ENCODE results near the gene TRIO.

The TRIO gene

DNA sequence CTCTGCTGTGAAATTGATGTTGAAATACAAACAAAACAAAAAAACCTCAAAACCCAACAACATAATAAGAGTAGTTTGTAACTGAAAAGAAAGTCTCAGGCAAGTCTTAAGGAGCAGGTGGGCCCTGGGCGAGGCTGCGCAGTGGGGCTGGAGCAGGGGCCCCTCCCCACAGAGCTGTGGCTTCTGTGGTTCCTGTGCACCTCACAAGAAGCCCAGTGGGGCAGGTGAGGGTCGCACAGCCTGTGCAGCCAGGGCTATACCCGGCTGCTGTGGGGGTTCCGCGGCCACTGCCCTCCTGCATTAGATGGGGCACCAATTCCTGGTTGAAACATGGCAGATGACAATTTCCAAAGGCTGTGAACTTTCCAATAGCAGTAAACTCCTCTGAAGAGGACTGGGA lies 75.3 kb downstream of the TRIO start:
- no peak for DNase-seq (ENCODE audit: low spot score)
- Histone ChIP-seq H3K79me1 (ENCODE audit: low read depth, low read length) (no peaks in the 10 kb centered on the region), H3K4me1 (ENCODE audit: control insufficient read depth in 2 of 2, insufficient read depth in 1 of 2, low read depth in 1 of 2, low read length in 2 of 2) (peaks cover 6 to 23% of the 10 kb centered on the region in 2 donors), H2BK5ac (ENCODE audit: low read length) (no peak overlapping the region), H2AK5ac (ENCODE audit: low read depth, low read length) (no peak overlapping the region), H3K9me3 (replicated peaks in 1 of 2; ENCODE audit: control insufficient read depth in 2 of 2, insufficient read depth in 1 of 2, low read depth in 1 of 2, low read length in 2 of 2) (no peaks in the 10 kb centered on the region), H3K9ac (ENCODE audit: low read depth, low read length, poor library complexity) (no peak overlapping the region), H3K4ac (ENCODE audit: low read length) (no peak overlapping the region), H3K4me2 (ENCODE audit: insufficient read depth, low read length, poor library complexity, severe bottlenecking) (no peak overlapping the region), H4K91ac (ENCODE audit: low read depth, low read length, poor library complexity) (no peak overlapping the region), H3K27me3 (ENCODE audit: control insufficient read depth in 3 of 3, insufficient read depth in 3 of 3, low read depth in 1 of 3, low read length in 3 of 3) (no peaks in the 10 kb centered on the region), H3K23ac (ENCODE audit: low read depth, low read length, poor library complexity) (no peak overlapping the region), H2BK120ac (ENCODE audit: low read depth, low read length) (no peak overlapping the region), H2AFZ (ENCODE audit: low read length) (no peak overlapping the region), H2BK15ac (ENCODE audit: low read length) (no peak overlapping the region), H4K8ac (ENCODE audit: low read depth, low read length) (no peak overlapping the region), H3K4me3 (ENCODE audit: low read length in 2 of 2) (no peak overlapping the region), H2BK12ac (ENCODE audit: low read length) (no peak overlapping the region), H3K14ac (ENCODE audit: low read length) (no peak overlapping the region), H3K36me3 (replicated peaks in 1 of 2; ENCODE audit: control insufficient read depth in 2 of 2, insufficient read depth in 2 of 2, low read length in 2 of 2) (peaks cover 0 to 4% of the 10 kb centered on the region in 2 donors), H3K18ac (ENCODE audit: low read length) (no peak overlapping the region), H3K27ac (replicated peaks; ENCODE audit: low read length) (no peak overlapping the region)
- WGBS, 2 donors (ENCODE audit: extremely low coverage in 2 of 2, insufficient read length in 2 of 2, insufficient replicate concordance in 1 of 2) = no CpG with 5 or more reads among the region's 6 CpGs

DNA sequence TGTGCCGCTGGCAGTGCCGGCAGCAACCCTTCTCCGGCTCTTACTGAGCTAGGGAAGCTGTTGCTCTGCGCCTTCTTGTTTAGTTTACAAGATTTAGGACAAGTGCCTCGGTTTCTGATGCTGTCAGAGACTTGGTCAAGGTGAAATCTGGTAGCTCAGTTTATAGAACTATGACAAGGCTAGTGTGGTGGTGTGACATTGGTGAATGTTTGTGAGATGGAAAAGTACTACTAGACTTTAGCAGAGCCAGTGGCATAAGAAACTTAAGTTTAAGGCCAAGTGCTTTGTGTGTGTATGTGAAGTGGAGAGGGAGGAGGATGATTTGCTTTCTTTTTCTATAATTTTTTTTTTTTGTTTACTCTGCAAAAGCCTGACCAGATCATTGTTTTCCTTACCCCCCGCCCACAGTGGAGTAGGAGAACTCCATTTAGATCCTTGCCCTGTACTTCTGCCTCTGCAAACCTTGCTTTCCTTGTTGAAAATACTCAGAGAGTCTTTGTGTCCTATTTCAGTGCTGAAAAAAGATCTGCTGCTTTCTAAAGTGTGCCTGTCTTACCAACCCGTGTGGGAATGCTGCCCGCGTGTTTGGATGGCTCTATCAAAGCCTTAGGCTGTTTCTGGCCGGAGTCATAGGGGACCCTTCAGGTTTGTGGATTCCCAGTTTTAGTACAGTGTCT lies 75.9 kb downstream of the TRIO start:
- Histone ChIP-seq H2AFZ (ENCODE audit: low read length) (no peak overlapping the region), H3K79me1 (ENCODE audit: low read depth, low read length) (no peaks in the 10 kb centered on the region), H3K14ac (ENCODE audit: low read length) (no peak overlapping the region), H2BK15ac (ENCODE audit: low read length) (no peak overlapping the region), H3K27ac (replicated peaks; ENCODE audit: low read length) (no peak overlapping the region), H2BK5ac (ENCODE audit: low read length) (no peak overlapping the region), H3K18ac (ENCODE audit: low read length) (no peak overlapping the region), H3K4ac (ENCODE audit: low read length) (no peak overlapping the region), H2BK120ac (ENCODE audit: low read depth, low read length) (no peak overlapping the region), H2BK12ac (ENCODE audit: low read length) (no peak overlapping the region), H4K8ac (ENCODE audit: low read depth, low read length) (no peak overlapping the region), H2AK5ac (ENCODE audit: low read depth, low read length) (no peak overlapping the region), H3K4me3 (ENCODE audit: low read length in 2 of 2) (no peak overlapping the region), H3K4me1 (ENCODE audit: control insufficient read depth in 2 of 2, insufficient read depth in 1 of 2, low read depth in 1 of 2, low read length in 2 of 2) (peaks cover 6 to 19% of the 10 kb centered on the region in 2 donors), H3K27me3 (ENCODE audit: control insufficient read depth in 3 of 3, insufficient read depth in 3 of 3, low read depth in 1 of 3, low read length in 3 of 3) (no peaks in the 10 kb centered on the region), H3K4me2 (ENCODE audit: insufficient read depth, low read length, poor library complexity, severe bottlenecking) (no peak overlapping the region), H4K91ac (ENCODE audit: low read depth, low read length, poor library complexity) (no peak overlapping the region), H3K9me3 (replicated peaks in 1 of 2; ENCODE audit: control insufficient read depth in 2 of 2, insufficient read depth in 1 of 2, low read depth in 1 of 2, low read length in 2 of 2) (no peaks in the 10 kb centered on the region), H3K36me3 (replicated peaks in 1 of 2; ENCODE audit: control insufficient read depth in 2 of 2, insufficient read depth in 2 of 2, low read length in 2 of 2) (peaks cover 0 to 4% of the 10 kb centered on the region in 2 donors), H3K23ac (ENCODE audit: low read depth, low read length, poor library complexity) (no peak overlapping the region), H3K9ac (ENCODE audit: low read depth, low read length, poor library complexity) (no peak overlapping the region)
- no CpG with 5 or more reads among the region's 10 CpGs for WGBS, 2 donors (ENCODE audit: extremely low coverage in 2 of 2, insufficient read length in 2 of 2, insufficient replicate concordance in 1 of 2)
- no peak for DNase-seq (ENCODE audit: low spot score)

DNA sequence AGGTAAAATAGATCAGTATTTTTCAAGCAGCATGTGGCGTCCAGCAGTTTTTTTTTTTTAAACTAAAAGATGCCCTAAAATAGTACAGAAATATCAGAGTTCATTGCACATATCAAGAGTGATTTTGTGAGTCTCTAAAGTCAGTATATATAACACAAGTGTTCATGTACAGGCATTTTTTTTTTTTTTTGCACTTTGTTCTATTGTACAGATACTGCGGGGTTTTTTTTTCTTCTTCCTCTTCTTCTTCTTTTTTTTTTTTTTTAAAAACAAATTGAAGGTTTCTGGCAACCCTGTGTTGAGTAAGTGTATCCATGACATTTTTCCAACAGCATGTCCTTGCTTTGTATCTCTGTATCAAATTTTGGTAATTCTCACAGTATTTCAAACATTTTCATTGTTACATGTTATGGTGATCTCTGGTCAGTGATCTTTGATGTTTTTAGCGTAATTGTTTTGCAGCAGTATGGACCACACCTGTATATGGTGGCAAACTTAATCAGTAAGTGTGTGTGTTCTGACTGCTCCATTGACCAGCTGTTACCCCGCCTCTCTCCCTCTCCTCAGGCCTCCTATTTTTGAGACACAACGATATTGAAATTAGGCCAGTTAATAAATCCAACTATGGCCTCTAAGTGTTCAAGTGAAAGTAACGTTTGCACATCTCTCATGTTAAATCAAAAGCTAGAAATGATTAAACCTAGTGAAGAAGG lies 76.8 kb downstream of the TRIO start:
- Histone ChIP-seq H3K79me1 (ENCODE audit: low read depth, low read length) (no peaks in the 10 kb centered on the region), H2BK12ac (ENCODE audit: low read length) (no peak overlapping the region), H2BK5ac (ENCODE audit: low read length) (no peak overlapping the region), H2AFZ (ENCODE audit: low read length) (no peak overlapping the region), H3K14ac (ENCODE audit: low read length) (no peak overlapping the region), H3K27ac (replicated peaks; ENCODE audit: low read length) (no peak overlapping the region), H3K4me3 (ENCODE audit: low read length in 2 of 2) (no peak overlapping the region), H4K91ac (ENCODE audit: low read depth, low read length, poor library complexity) (no peak overlapping the region), H3K18ac (ENCODE audit: low read length) (no peak overlapping the region), H3K4me1 (ENCODE audit: control insufficient read depth in 2 of 2, insufficient read depth in 1 of 2, low read depth in 1 of 2, low read length in 2 of 2) (peaks cover 6 to 18% of the 10 kb centered on the region in 2 donors), H2BK15ac (ENCODE audit: low read length) (no peak overlapping the region), H2AK5ac (ENCODE audit: low read depth, low read length) (no peak overlapping the region), H3K9ac (ENCODE audit: low read depth, low read length, poor library complexity) (no peak overlapping the region), H3K36me3 (replicated peaks in 1 of 2; ENCODE audit: control insufficient read depth in 2 of 2, insufficient read depth in 2 of 2, low read length in 2 of 2) (peaks cover 0 to 4% of the 10 kb centered on the region in 2 donors), H2BK120ac (ENCODE audit: low read depth, low read length) (no peak overlapping the region), H3K9me3 (replicated peaks in 1 of 2; ENCODE audit: control insufficient read depth in 2 of 2, insufficient read depth in 1 of 2, low read depth in 1 of 2, low read length in 2 of 2) (no peaks in the 10 kb centered on the region), H3K27me3 (ENCODE audit: control insufficient read depth in 3 of 3, insufficient read depth in 3 of 3, low read depth in 1 of 3, low read length in 3 of 3) (no peaks in the 10 kb centered on the region), H4K8ac (ENCODE audit: low read depth, low read length) (no peak overlapping the region), H3K23ac (ENCODE audit: low read depth, low read length, poor library complexity) (no peak overlapping the region), H3K4me2 (ENCODE audit: insufficient read depth, low read length, poor library complexity, severe bottlenecking) (no peak overlapping the region), H3K4ac (ENCODE audit: low read length) (no peak overlapping the region)
- DNase-seq (ENCODE audit: low spot score) = no peak
- WGBS, 2 donors (ENCODE audit: extremely low coverage in 2 of 2, insufficient read length in 2 of 2, insufficient replicate concordance in 1 of 2) = no CpG with 5 or more reads among the region's 6 CpGs

DNA sequence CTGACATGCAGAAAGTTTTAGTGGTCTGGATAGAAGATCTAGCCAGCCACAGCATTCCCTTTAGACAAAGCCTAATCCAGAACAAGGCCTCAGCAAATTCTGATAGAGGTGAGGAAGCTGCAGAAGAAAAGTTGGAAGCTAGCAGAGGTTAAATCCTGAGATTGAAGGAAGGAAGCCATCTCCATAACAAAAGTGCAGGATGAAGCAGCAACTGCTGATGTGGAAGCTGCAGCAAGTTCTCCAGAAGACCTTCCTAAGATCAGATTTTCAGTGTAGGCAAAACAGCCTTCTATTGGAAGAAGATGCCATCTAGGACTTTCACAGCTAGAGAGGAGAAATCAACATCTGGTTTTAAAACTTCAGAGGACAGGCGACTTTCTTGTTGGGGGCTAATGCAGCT lies 77.5 kb downstream of the TRIO start:
- H3K27me3 ChIP-seq (ENCODE audit: control insufficient read depth in 3 of 3, insufficient read depth in 3 of 3, low read depth in 1 of 3, low read length in 3 of 3) = no peaks in the 10 kb centered on the region
- H3K9ac ChIP-seq (ENCODE audit: low read depth, low read length, poor library complexity) = no peak overlapping the region
- no peak overlapping the region for H2BK120ac ChIP-seq (ENCODE audit: low read depth, low read length)
- H3K79me1 ChIP-seq (ENCODE audit: low read depth, low read length) = no peaks in the 10 kb centered on the region
- no peak overlapping the region for H3K4ac ChIP-seq (ENCODE audit: low read length)
- no peak overlapping the region for H2BK5ac ChIP-seq (ENCODE audit: low read length)
- H3K14ac ChIP-seq (ENCODE audit: low read length) = no peak overlapping the region
- no peak for DNase-seq (ENCODE audit: low spot score)
- H3K27ac ChIP-seq (replicated peaks; ENCODE audit: low read length) = no peak overlapping the region
- H2BK15ac ChIP-seq (ENCODE audit: low read length) = no peak overlapping the region
- no peak overlapping the region for H3K4me3 ChIP-seq (ENCODE audit: low read length in 2 of 2)
- no peak overlapping the region for H3K23ac ChIP-seq (ENCODE audit: low read depth, low read length, poor library complexity)
- H3K9me3 ChIP-seq (replicated peaks in 1 of 2; ENCODE audit: control insufficient read depth in 2 of 2, insufficient read depth in 1 of 2, low read depth in 1 of 2, low read length in 2 of 2) = no peaks in the 10 kb centered on the region
- H3K4me1 ChIP-seq (ENCODE audit: control insufficient read depth in 2 of 2, insufficient read depth in 1 of 2, low read depth in 1 of 2, low read length in 2 of 2) = peaks cover 6 to 21% of the 10 kb centered on the region in 2 donors
- H3K18ac ChIP-seq (ENCODE audit: low read length) = no peak overlapping the region
- H2BK12ac ChIP-seq (ENCODE audit: low read length) = no peak overlapping the region
- H4K91ac ChIP-seq (ENCODE audit: low read depth, low read length, poor library complexity) = no peak overlapping the region
- no peak overlapping the region for H2AK5ac ChIP-seq (ENCODE audit: low read depth, low read length)
- no peak overlapping the region for H2AFZ ChIP-seq (ENCODE audit: low read length)
- H4K8ac ChIP-seq (ENCODE audit: low read depth, low read length) = no peak overlapping the region
- H3K4me2 ChIP-seq (ENCODE audit: insufficient read depth, low read length, poor library complexity, severe bottlenecking) = no peak overlapping the region
- peaks cover 0 to 4% of the 10 kb centered on the region in 2 donors for H3K36me3 ChIP-seq (replicated peaks in 1 of 2; ENCODE audit: control insufficient read depth in 2 of 2, insufficient read depth in 2 of 2, low read length in 2 of 2)
- no CpG with 5 or more reads among the region's 1 CpG for WGBS, 2 donors (ENCODE audit: extremely low coverage in 2 of 2, insufficient read length in 2 of 2, insufficient replicate concordance in 1 of 2)

Data from neuronal stem cell (in vitro differentiated cells).